Measurements from ENCODE around the gene IL34. TPM values are rescaled to one million over a fixed set of nuclear protein-coding genes. Genes with fewer than 3 reads are reported as not detected.
"Not testable (repeated sequence)": the region's sequence is repeated elsewhere in the genome, so short reads cannot be mapped to it uniquely, and the experiment has no call there.

IL34 gene
- total RNA-seq, 1 donor, result 1.7 TPM

- TF ChIP-seq CTCF (IDR thresholded peaks at IDR 0.05; ENCODE audit: insufficient read depth, low read depth, low read length), result no peak
- H3K4me3 ChIP-seq (ENCODE audit: low read depth, low read length), result no peak overlapping the region
- no peak for DNase-seq (ENCODE audit: low read depth)
These were observed 11.5 kb upstream of the IL34 start for GRCh38 chr16:70634861-70635260.

GRCh38 chr16:70635336-70636016 is 10.9 kb upstream of the IL34 start:
- no peak for TF ChIP-seq CTCF (IDR thresholded peaks at IDR 0.05; ENCODE audit: insufficient read depth, low read depth, low read length)
- peak; percentile 42 for DNase-seq (ENCODE audit: low read depth)
- H3K4me3 ChIP-seq (ENCODE audit: low read depth, low read length), result no peak overlapping the region

GRCh38 chr16:70638814-70639792 is 7.3 kb upstream of the IL34 start:
- no peak for TF ChIP-seq CTCF (IDR thresholded peaks at IDR 0.05; ENCODE audit: insufficient read depth, low read depth, low read length)
- peak; percentile 98 for DNase-seq (ENCODE audit: low read depth)
- no peak overlapping the region for H3K4me3 ChIP-seq (ENCODE audit: low read depth, low read length)

- H3K4me3 ChIP-seq (ENCODE audit: low read depth, low read length), result no peak overlapping the region
- no peak for DNase-seq (ENCODE audit: low read depth)
- TF ChIP-seq CTCF (IDR thresholded peaks at IDR 0.05; ENCODE audit: insufficient read depth, low read depth, low read length), result no peak
These were observed 3.7 kb upstream of the IL34 start for GRCh38 chr16:70642633-70643032.

GRCh38 chr16:70643264-70643663 is 3.1 kb upstream of the IL34 start:
- H3K4me3 ChIP-seq (ENCODE audit: low read depth, low read length); DNase-seq (ENCODE audit: low read depth): not testable (repeated sequence)

- H3K4me3 ChIP-seq (ENCODE audit: low read depth, low read length), result no peak overlapping the region
- no peak for TF ChIP-seq CTCF (IDR thresholded peaks at IDR 0.05; ENCODE audit: insufficient read depth, low read depth, low read length)
- DNase-seq (ENCODE audit: low read depth), result no peak
These were observed 1.4 kb upstream of the IL34 start for GRCh38 chr16:70644763-70645597.

All from fibroblast of villous mesenchyme (primary cell).